ENCODE data around the gene AIRE.
"Not testable (repeated sequence)": the region's sequence is repeated elsewhere in the genome, so short reads cannot be mapped to it uniquely, and the experiment has no call there.

AIRE gene

DNA sequence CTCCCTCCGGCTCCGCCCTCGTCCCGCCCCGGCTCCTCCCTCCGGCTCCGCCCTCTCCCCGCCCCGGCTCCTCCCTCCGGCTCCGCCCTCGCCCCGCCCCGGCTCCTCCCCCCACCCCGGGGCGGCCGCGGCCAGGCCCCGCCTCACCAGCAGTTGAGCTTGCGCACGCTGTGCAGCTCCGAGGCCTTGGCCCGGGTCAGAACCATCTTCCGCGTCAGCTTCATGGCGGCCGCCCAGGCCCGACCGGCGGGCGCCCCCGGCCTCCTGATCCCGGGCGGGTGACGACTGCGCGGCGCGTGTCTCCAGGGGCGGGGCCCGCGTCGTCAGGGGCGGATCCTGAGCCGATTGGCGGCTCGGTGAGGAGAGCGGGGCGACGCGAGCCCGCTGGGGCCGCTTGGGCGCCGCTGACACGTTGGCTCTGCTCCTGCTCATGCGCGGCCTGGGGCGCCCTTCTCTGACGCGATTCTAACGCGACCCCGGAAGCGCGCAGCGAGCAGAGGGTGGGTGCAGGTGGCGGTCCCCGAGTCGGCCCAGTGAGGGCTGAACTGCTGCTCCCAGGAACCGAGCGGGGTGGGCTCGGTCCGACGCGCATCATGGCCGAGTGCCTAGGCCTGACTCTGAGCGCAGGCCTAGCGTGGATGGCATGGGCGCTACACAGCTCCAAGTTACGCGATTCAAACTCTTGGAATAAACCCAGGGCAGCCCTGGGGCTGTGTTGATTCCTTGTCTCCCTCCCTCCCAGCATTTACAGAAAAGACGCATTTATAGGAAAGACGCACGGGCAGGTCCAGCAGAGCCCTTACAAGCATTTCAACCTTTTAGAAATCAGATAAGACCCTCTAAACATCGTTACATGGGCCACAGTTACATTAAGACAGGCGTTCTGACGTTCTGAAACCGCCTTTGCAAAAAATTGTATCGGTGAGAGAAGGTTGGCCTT, 53.6 kb downstream of the AIRE start, which contains the start of gene CFAP410:
CFAP410 (minus strand) TSS at position 420 of the 940 bp plus-strand sequence; CDS start at position 224, 196 bp downstream.
- DNase-seq = peak; percentile 94

GRCh38 chr21:44341726-44342458, 56.2 kb downstream of the AIRE start:
- not testable (repeated sequence) for DNase-seq

- not testable (repeated sequence) for DNase-seq
Measured at GRCh38 chr21:44342981-44343380, 57.3 kb downstream of the AIRE start.

GRCh38 chr21:44344541-44345183, 59.0 kb downstream of the AIRE start:
- DNase-seq = no peak

GRCh38 chr21:44345495-44345894, 59.8 kb downstream of the AIRE start:
- DNase-seq = no peak

GRCh38 chr21:44347911-44348451, 62.3 kb downstream of the AIRE start:
- DNase-seq = no peak

All from activated CD4-positive, alpha-beta T cell treated with anti-CD3 and anti-CD28 coated beads, Interleukin-2, amount 50 U/mL, for 48 hours (primary cell).